SH-SY5Y (cell line): ENCODE measurements around the gene SLC9A2.

Experiments
- GATA2 ChIP-seq: IDR thresholded peaks from 2 replicates; pipeline ENCODE4 v1.6.1; 2011; ENCODE audit warnings: mild to moderate bottlenecking, low read depth, low read length
- GATA3 ChIP-seq: IDR thresholded peaks from 2 replicates; pipeline ENCODE4 v1.6.1; 2011; ENCODE audit warnings: low read depth, mild to moderate bottlenecking, low read length, moderate library complexity

GRCh38 chr2:102669401-102669800, 50.0 kb downstream of the SLC9A2 start:
- no peak for TF ChIP-seq GATA3
- no peak for TF ChIP-seq GATA2
